Osteoblast (primary cell): ENCODE results near the gene ZNF658. TPM values are rescaled to one million over a fixed set of nuclear protein-coding genes. Genes with fewer than 3 reads are reported as not detected.
"Not testable (repeated sequence)": the region's sequence is repeated elsewhere in the genome, so short reads cannot be mapped to it uniquely, and the experiment has no call there.

Source experiments
- DNase-seq: peaks from one replicate; pipeline ENCODE4 v3.0.0; 2011; ENCODE audit warnings: low spot score, mixed read lengths; ENCODE audit not compliant: insufficient read length; ENCODE audit errors: missing footprints
- H2AFZ ChIP-seq: 2 replicates; pipeline ENCODE4 v1.6.0; 2011; ENCODE audit warnings: mild to moderate bottlenecking, low read length
- H3K27ac ChIP-seq: 2 replicates; pipeline ENCODE4 v1.5.1; 2011; ENCODE audit warnings: mild to moderate bottlenecking, low read depth, low read length, moderate library complexity
- H3K27me3 ChIP-seq: 2 replicates; pipeline ENCODE4 v1.6.0; 2012; ENCODE audit warnings: mild to moderate bottlenecking, control low read depth, inconsistent platforms, low read length, moderate library complexity; ENCODE audit not compliant: insufficient read depth
- H3K36me3 ChIP-seq: 2 replicates; pipeline ENCODE4 v1.5.1; 2011; ENCODE audit warnings: mild to moderate bottlenecking, low read length, control low read depth, moderate library complexity; ENCODE audit not compliant: insufficient read depth
- H3K4me1 ChIP-seq: 2 replicates; pipeline ENCODE4 v1.5.1; 2011; ENCODE audit warnings: mild to moderate bottlenecking, low read length, control low read depth, moderate library complexity; ENCODE audit not compliant: insufficient read depth
- H3K4me2 ChIP-seq: 2 replicates; pipeline ENCODE4 v1.6.0; 2011; ENCODE audit warnings: mild to moderate bottlenecking, low read length; ENCODE audit not compliant: insufficient read depth
- H3K4me3 ChIP-seq: fragments of 200-600 bp; sonication (generic); 3 replicates; pipeline ENCODE4 v1.5.1; 2012; ENCODE audit warnings: mild to moderate bottlenecking, low read length, inconsistent platforms; ENCODE audit not compliant: insufficient read depth
- H3K79me2 ChIP-seq: 2 replicates; pipeline ENCODE4 v1.6.0; 2012; ENCODE audit warnings: mild to moderate bottlenecking, low read length, control low read depth, inconsistent platforms; ENCODE audit not compliant: insufficient read depth
- H3K9me3 ChIP-seq: 2 replicates; pipeline ENCODE4 v1.5.1; 2011; ENCODE audit warnings: low read depth, low read length, control low read depth
- H4K20me1 ChIP-seq: 2 replicates; pipeline ENCODE4 v1.6.0; 2012; ENCODE audit warnings: mild to moderate bottlenecking, low read length, control low read depth; ENCODE audit not compliant: insufficient read depth
- small RNA-seq: library from RNA; depleted of rRNA; stranded (forward); fragments of <200 nt; gene quantifications from one replicate; pipeline ENCODE3, GENCODE V24; 2012
- total RNA-seq: library from RNA; depleted of rRNA; stranded (reverse); fragments of >200 nt; gene quantifications from 2 replicates; pipeline ENCODE4 v1.2.3, GENCODE V29; 2012

Gene ZNF658
- total RNA-seq, 1 donor: 5.8 TPM

- not testable (repeated sequence) for H3K27me3 ChIP-seq, H3K4me3 ChIP-seq, H3K79me2 ChIP-seq, H3K4me2 ChIP-seq, H2AFZ ChIP-seq, H3K4me1 ChIP-seq, H4K20me1 ChIP-seq, H3K36me3 ChIP-seq, DNase-seq, H3K9me3 ChIP-seq, H3K27ac ChIP-seq
Measured at GRCh38 chr9:66936194-66936870, 35.8 kb downstream of the ZNF658 start.

GRCh38 chr9:66937662-66938061, 37.1 kb downstream of the ZNF658 start:
- H3K4me3 ChIP-seq, H3K27ac ChIP-seq, H3K4me2 ChIP-seq, H3K36me3 ChIP-seq, H3K4me1 ChIP-seq, H4K20me1 ChIP-seq, H2AFZ ChIP-seq, H3K9me3 ChIP-seq, DNase-seq, H3K79me2 ChIP-seq, H3K27me3 ChIP-seq: not testable (repeated sequence)

GRCh38 chr9:66938322-66938721, 37.8 kb downstream of the ZNF658 start:
- not testable (repeated sequence) for H3K4me1 ChIP-seq, H3K27ac ChIP-seq, H3K4me3 ChIP-seq, H3K36me3 ChIP-seq, H3K9me3 ChIP-seq, H3K4me2 ChIP-seq, H3K27me3 ChIP-seq, H2AFZ ChIP-seq, H4K20me1 ChIP-seq, H3K79me2 ChIP-seq, DNase-seq

- not testable (repeated sequence) for H3K9me3 ChIP-seq, H3K4me3 ChIP-seq, H4K20me1 ChIP-seq, H2AFZ ChIP-seq, H3K4me2 ChIP-seq, DNase-seq, H3K27me3 ChIP-seq, H3K4me1 ChIP-seq, H3K79me2 ChIP-seq, H3K36me3 ChIP-seq, H3K27ac ChIP-seq
Measured at GRCh38 chr9:66939878-66940830, 39.6 kb downstream of the ZNF658 start.

GRCh38 chr9:66942400-66943155, 42.1 kb downstream of the ZNF658 start:
- not testable (repeated sequence) for H3K4me1 ChIP-seq, H3K4me2 ChIP-seq, H3K27me3 ChIP-seq, H3K79me2 ChIP-seq, H3K27ac ChIP-seq, H3K9me3 ChIP-seq, H3K4me3 ChIP-seq, DNase-seq, H2AFZ ChIP-seq, H3K36me3 ChIP-seq, H4K20me1 ChIP-seq

GRCh38 chr9:66952576-66952975, 52.1 kb downstream of the ZNF658 start:
- not testable (repeated sequence) for H3K4me2 ChIP-seq, DNase-seq, H2AFZ ChIP-seq, H3K4me1 ChIP-seq, H3K27me3 ChIP-seq, H3K9me3 ChIP-seq, H3K36me3 ChIP-seq, H4K20me1 ChIP-seq, H3K27ac ChIP-seq, H3K4me3 ChIP-seq, H3K79me2 ChIP-seq

Small RNA genes within 50 kb of the gene (small RNA-seq; reads per million reads assigned to genes)
- not detected for gene AL353770.2

Other genes starting within 250 kb of the ZNF658 start
- gene SPATA31A3, start 91.8 kb downstream of the ZNF658 start, total RNA-seq: not detected in 2 replicates